Right lobe of liver (tissue), 6 donors: ENCODE data around the gene RNF146. TPM values are rescaled to one million over a fixed set of nuclear protein-coding genes. Genes with fewer than 3 reads are reported as not detected.

Experiments
- ATAC-seq, 4 donors: fragments of 200-7000 bp; cut with Tn5 transposase; one replicate each; pipeline ENCODE4 v1.9.1; 2020; ENCODE audit warnings: mild to moderate bottlenecking in 4 of 4, moderate library complexity in 4 of 4
- DNase-seq, 3 donors: peaks; one replicate each; pipeline ENCODE4 v3.0.0-alpha.2; 2020
- H3K27ac ChIP-seq, 3 donors: fragments of 200-600 bp; one replicate each; pipeline ENCODE4 v1.8.0; 2022
- H3K27me3 ChIP-seq, 2 donors: fragments of 200-600 bp; one replicate each; pipeline ENCODE4 v1.8.0; 2022
- H3K36me3 ChIP-seq, 4 donors: fragments of 200-600 bp; sonication (generic) in 1 of 4; one replicate each; pipeline versions ENCODE4 v1.5.1 to v1.8.0; 2017 to 2022; ENCODE audit warnings: control low read depth in 1 of 4
- H3K4me1 ChIP-seq, 4 donors: fragments of 200-600 bp; sonication (generic) in 1 of 4; one replicate each; pipeline versions ENCODE4 v1.5.1 to v1.8.0; 2017 to 2022; ENCODE audit warnings: control low read depth in 1 of 4
- H3K4me3 ChIP-seq, 3 donors: fragments of 200-600 bp; one replicate each; pipeline ENCODE4 v1.8.0; 2022
- H3K9me3 ChIP-seq, 4 donors: fragments of 200-600 bp; sonication (generic) in 1 of 4; one replicate each; pipeline versions ENCODE4 v1.5.1 to v1.8.0; 2017 to 2022; ENCODE audit warnings: control low read depth in 1 of 4
- CTCF ChIP-seq, 4 donors: fragments of 200-600 bp in 3 of 4; fragments of 450-650 bp in 1 of 4; IDR thresholded peaks; one replicate each; pipeline versions ENCODE4 v1.5.1 to v1.8.0; 2016 to 2022; ENCODE audit warnings: antibody characterized with exemption in 4 of 4, mild to moderate bottlenecking in 2 of 4
- POLR2A ChIP-seq: fragments of 450-650 bp; IDR thresholded peaks from one replicate; pipeline ENCODE4 v1.6.1; 2017; ENCODE audit warnings: antibody characterized with exemption, mild to moderate bottlenecking
- WGBS: methylation state at CpG from one replicate; pipeline ENCODE4 v1.1.6; 2018; ENCODE audit warnings: low coverage, low lambda C conversion rate; ENCODE audit not compliant: insufficient coverage; ENCODE audit errors: missing lambda C conversion rate; 5-methylcytosine and 5-hydroxymethylcytosine counted together
- intact Hi-C, 2 donors: fragments of 100-400 bp; cut with DNase I; formaldehyde crosslinking; loops; one replicate each; pipeline versions ENCODE4 v1.11.2 to v1.14.1; 2022
- long read RNA-seq: library from polyadenylated mRNA; unstranded; transcript quantifications from one replicate; pipeline ENCODE4 v2.0.0, GENCODE V29; 2019
- total RNA-seq, 6 experiments: library from RNA; depleted of rRNA in 2 of 6; stranded (reverse); fragments of >200 nt in 2 of 6; fragmentation: NEBNext Ultra II Directional in 3 of 6; extraction: Animal tissue kit (Norgen Biotek cat#: 25700) in 3 of 6; gene quantifications; one replicate each; pipeline versions ENCODE4 v1.1.0 to v1.2.4, GENCODE V29; 2016 to 2023
- donor health status: DM: no; HTN: yes; CAD: no.
- donor health status: DM: no; HTN: no; CAD: no.
- donor health status: DM: no; HTN: no; CAD: no.
- donor health status: DM: no; HTN: yes; CAD: no.
- donor health status: DM: no; HTN: yes; CAD: no.

The RNF146 gene
- 10 to 100 TPM; 12.8 to 19.5 (median 14.9) TPM for total RNA-seq
- long read RNA-seq, partial matches to known transcripts = 0 of 2 reads
- long read RNA-seq, other reads (novel, unspliced or antisense) = 0 of 2 reads

GRCh38 chr6:127266178-127266891, at the start of gene RNF146:
RNF146 (plus strand) TSS chr6:127266864; CDS start chr6:127280339, 13,475 bp downstream.
- 0% methylated on average over 24 of the region's 40 CpGs for WGBS
- peak; percentile 88 to 90 (median 89) for DNase-seq
- Histone ChIP-seq H3K4me1 (peaks cover 0 to 16% (median 8%) of the 10 kb centered on the region in 4 donors), H3K9me3 (no peaks in the 10 kb centered on the region), H3K36me3 (no peaks in the 10 kb centered on the region), H3K27ac (peak within 1 kb of the TSS; percentile 98 to 99 (median 99)), H3K4me3 (peak within 1 kb of the TSS; percentile 68 to 79 (median 78)), H3K27me3 (no peaks in the 10 kb centered on the region)
- peak; percentile 88 to 93 (median 91) for ATAC-seq
- no peak for TF ChIP-seq POLR2A
- peak; percentile 65 to 83 (median 72) for TF ChIP-seq CTCF (IDR thresholded peaks at IDR 0.05)
- intact Hi-C loops = loop anchor here in 1 of 2 donors (10.0 kb wide), 1 partner anchor 82 kb away; no protein-coding TSS in a partner anchor

- Histone ChIP-seq H3K36me3 (no peaks in the 10 kb centered on the region), H3K4me1 (peaks cover 0 to 20% (median 0%) of the 10 kb centered on the region in 4 donors), H3K4me3 (no peak overlapping the region), H3K27ac (no peak overlapping the region), H3K9me3 (no peaks in the 10 kb centered on the region), H3K27me3 (no peaks in the 10 kb centered on the region)
- TF ChIP-seq CTCF (IDR thresholded peaks at IDR 0.05) (no peak), POLR2A (no peak)
- ATAC-seq (no peak), DNase-seq (no peak)
- intact Hi-C loops = no loop called here
- 83% methylated on average over 1 of the region's 1 CpG for WGBS
Measured at GRCh38 chr6:127219869-127220268, 46.8 kb upstream of the RNF146 start.

GRCh38 chr6:127221201-127221600, 45.5 kb upstream of the RNF146 start:
- DNase-seq = no peak
- no peaks in the 10 kb centered on the region for H3K36me3 ChIP-seq
- ATAC-seq = no peak
- H3K4me3 ChIP-seq = no peak overlapping the region
- no peaks in the 10 kb centered on the region for H3K27me3 ChIP-seq
- H3K4me1 ChIP-seq = peaks cover 0 to 11% (median 0%) of the 10 kb centered on the region in 4 donors
- no peak overlapping the region for H3K27ac ChIP-seq
- TF ChIP-seq POLR2A (no peak), CTCF (IDR thresholded peaks at IDR 0.05) (no peak)
- WGBS = 88% methylated on average over 4 of the region's 4 CpGs
- H3K9me3 ChIP-seq = no peaks in the 10 kb centered on the region
- intact Hi-C loops = no loop called here

- Histone ChIP-seq H3K9me3 (no peaks in the 10 kb centered on the region), H3K4me1 (no peaks in the 10 kb centered on the region), H3K4me3 (no peak overlapping the region), H3K27me3 (no peaks in the 10 kb centered on the region), H3K27ac (no peak overlapping the region), H3K36me3 (no peaks in the 10 kb centered on the region)
- intact Hi-C loops = no loop called here
- DNase-seq (no peak), ATAC-seq (peak in 1 of 4 donors; percentile 35)
- 75% methylated on average over 1 of the region's 1 CpG for WGBS
- TF ChIP-seq POLR2A (no peak), CTCF (IDR thresholded peaks at IDR 0.05) (no peak)
Measured at GRCh38 chr6:127222418-127222817, 44.2 kb upstream of the RNF146 start.
